Panc1 (cell line): Measurements from ENCODE around the gene RGS9. TPM values are rescaled to one million over a fixed set of nuclear protein-coding genes. Genes with fewer than 3 reads are reported as not detected.
A peak's percentile ranks its signal among the peaks of the same experiment; 100 is the strongest.

Source experiments
- ATAC-seq: fragments of 200-7000 bp; cut with Tn5 transposase; 2 replicates; pipeline ENCODE4 v1.9.1; 2020; ENCODE audit warnings: mild to moderate bottlenecking, moderate library complexity
- BruUV-seq: library from RNA; stranded (reverse); fragments of 400-500 nt; replicated peaks from 2 replicates; lab custom pipeline; 2021; lab: Mats Ljungman, UMichigan
- CTCF ChIA-PET: fragments of 300-600 bp; sonication (Branson Sonifier 250); formaldehyde crosslinking; loops from one replicate; lab custom pipeline; 2022; ENCODE audit warnings: antibody characterized with exemption; lab: Charles Lee
- POLR2A ChIA-PET: fragments of 300-600 bp; sonication (Branson Sonifier 250); formaldehyde crosslinking; loops from one replicate; lab custom pipeline; 2022; ENCODE audit warnings: antibody characterized with exemption; lab: Charles Lee
- DNase-seq: peaks from one replicate; pipeline ENCODE4 v3.0.0-alpha.2; 2010; ENCODE audit warnings: low read depth, low spot score
- H3K27ac ChIP-seq: 2 replicates; pipeline ENCODE4 v1.5.1; 2011; ENCODE audit warnings: mild to moderate bottlenecking, low read length, inconsistent platforms
- H3K27me3 ChIP-seq: fragments of 200-500 bp; sonication (Bioruptor generic); 2 replicates; pipeline ENCODE4 v1.6.0; 2014; ENCODE audit warnings: low read length, inconsistent platforms; ENCODE audit not compliant: control insufficient read depth, insufficient read depth
- H3K36me3 ChIP-seq: fragments of 200-500 bp; sonication (Bioruptor generic); 2 replicates; pipeline ENCODE4 v1.5.1; 2014; ENCODE audit warnings: inconsistent platforms, mild to moderate bottlenecking, low read length, moderate library complexity; ENCODE audit not compliant: control insufficient read depth, insufficient read depth
- H3K4me1 ChIP-seq: 2 replicates; pipeline ENCODE4 v1.5.1; 2011; ENCODE audit warnings: inconsistent platforms, mild to moderate bottlenecking, low read length, moderate library complexity; ENCODE audit not compliant: control insufficient read depth, insufficient read depth
- H3K4me3 ChIP-seq, 2 experiments: 2 replicates each; pipeline ENCODE4 v1.5.1; 2011 to 2012; ENCODE audit warnings: low read depth in 2 of 2, low read length in 2 of 2, mild to moderate bottlenecking in 2 of 2, inconsistent platforms in 1 of 2, moderate library complexity in 1 of 2
- H3K9me3 ChIP-seq: fragments of 200-500 bp; sonication (Bioruptor generic); 2 replicates; pipeline ENCODE4 v1.5.1; 2014; ENCODE audit warnings: low read depth, mild to moderate bottlenecking, inconsistent platforms, low read length, moderate library complexity; ENCODE audit not compliant: control insufficient read depth, insufficient read depth
- POLR2AphosphoS5 ChIP-seq: IDR thresholded peaks from 2 replicates; pipeline ENCODE4 v1.6.1; 2012; ENCODE audit warnings: mild to moderate bottlenecking, low read depth, low read length, moderate library complexity
- SIN3A ChIP-seq: IDR thresholded peaks from 2 replicates; pipeline ENCODE4 v1.6.1; 2012; ENCODE audit warnings: low read depth, mild to moderate bottlenecking, low read length, moderate library complexity, borderline replicate concordance; ENCODE audit not compliant: insufficient read depth
- TCF7L2 ChIP-seq: IDR thresholded peaks from 2 replicates; pipeline ENCODE4 v1.6.1; 2011; ENCODE audit warnings: mild to moderate bottlenecking, low read depth, low read length, inconsistent platforms
- in situ Hi-C: cut with HindIII; loops from 2 replicates; pipeline ENCODE4 v1.10.0; 2016; ENCODE audit warnings: low sequenced_read_pairs, low pct_unique_long_range_greater_than_20kb
- intact Hi-C: fragments of 100-400 bp; cut with micrococcal nuclease; formaldehyde crosslinking; loops from one replicate; pipeline ENCODE4 v1.10.0; 2022; ENCODE audit not compliant: unreplicated experiment
- total RNA-seq: library from RNA; stranded (reverse); gene quantifications from one replicate; pipeline ENCODE4 v1.2.1, GENCODE V29; 2021; ENCODE audit not compliant: unreplicated experiment
- TF ChIP-seq, protein P1 (sequence below), 2 experiments: IDR thresholded peaks; 2 replicates each; pipeline ENCODE4 v1.6.1; 2011 to 2012; ENCODE audit warnings: low read depth in 2 of 2, control low read depth in 1 of 2, low read length in 1 of 2, mild to moderate bottlenecking in 1 of 2, moderate library complexity in 1 of 2; ENCODE audit not compliant: insufficient read depth in 1 of 2
- TF ChIP-seq, protein P2 (sequence below): fragments of 450-650 bp; IDR thresholded peaks from 2 replicates; pipeline ENCODE4 v1.5.1; 2017; ENCODE audit warnings: mild to moderate bottlenecking

Gene RGS9
- total RNA-seq, 1 experiment from 2014 or later: 3.3 TPM

DNA sequence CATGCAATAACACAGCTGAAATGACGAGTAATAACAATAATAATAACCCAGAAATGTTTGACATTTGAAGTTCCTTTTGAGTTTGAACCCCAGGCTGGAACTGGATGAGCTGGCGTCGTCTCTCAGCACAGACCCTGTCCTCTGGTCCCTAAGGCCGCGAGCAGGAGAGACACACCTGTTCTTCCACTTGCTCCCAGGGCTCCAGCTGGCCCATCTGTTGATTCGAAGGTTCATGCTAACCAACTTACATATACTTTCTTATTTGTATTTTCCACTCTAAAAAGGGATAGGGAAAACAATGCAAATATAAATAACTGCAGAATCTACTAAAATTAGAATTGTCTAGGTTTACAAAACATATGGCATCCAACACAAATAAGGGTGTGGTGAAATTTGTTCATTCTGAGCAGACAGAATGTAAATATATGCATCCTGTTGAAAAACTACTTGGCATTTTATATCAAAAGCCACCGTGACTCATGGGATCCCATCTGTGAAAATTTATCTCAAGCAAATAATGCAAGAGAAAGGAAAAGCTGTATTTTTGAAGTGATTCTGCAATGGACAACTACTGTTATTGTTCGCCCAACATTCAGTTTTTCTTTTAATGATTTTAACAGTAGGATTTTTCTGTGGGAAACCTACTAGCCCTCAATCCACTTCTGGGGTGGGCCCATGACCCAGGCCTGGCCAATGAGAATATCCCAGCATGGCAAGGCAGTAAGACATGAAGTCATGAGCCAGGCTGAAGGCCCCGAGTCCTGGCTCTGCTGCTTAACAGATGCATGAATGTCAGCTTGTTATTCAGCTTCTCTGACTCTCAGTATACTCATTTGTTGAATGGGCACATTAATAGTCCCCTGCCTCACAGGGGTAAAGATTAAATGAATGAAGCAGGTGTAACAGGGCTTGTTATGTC lies 13.2 kb upstream of the RGS9 start:
- Histone ChIP-seq H3K36me3 (no peaks in the 10 kb centered on the region; the same call in 1 of the 2 replicates), H3K9me3 (no peaks in the 10 kb centered on the region), H3K4me3 (peak overlapping the region; percentile 49 to 63; a peak in 3 of 4 replicates), H3K4me1 (peaks cover 4% of the 10 kb centered on the region; the same call in 1 of the 2 replicates), H3K27ac (peak overlapping the region; percentile 91), H3K27me3 (no peaks in the 10 kb centered on the region)
- TF ChIP-seq TCF7L2: no peak
- TF ChIP-seq SIN3A: no peak
- TF ChIP-seq POLR2AphosphoS5: no peak
- TF ChIP-seq, protein P1, sequence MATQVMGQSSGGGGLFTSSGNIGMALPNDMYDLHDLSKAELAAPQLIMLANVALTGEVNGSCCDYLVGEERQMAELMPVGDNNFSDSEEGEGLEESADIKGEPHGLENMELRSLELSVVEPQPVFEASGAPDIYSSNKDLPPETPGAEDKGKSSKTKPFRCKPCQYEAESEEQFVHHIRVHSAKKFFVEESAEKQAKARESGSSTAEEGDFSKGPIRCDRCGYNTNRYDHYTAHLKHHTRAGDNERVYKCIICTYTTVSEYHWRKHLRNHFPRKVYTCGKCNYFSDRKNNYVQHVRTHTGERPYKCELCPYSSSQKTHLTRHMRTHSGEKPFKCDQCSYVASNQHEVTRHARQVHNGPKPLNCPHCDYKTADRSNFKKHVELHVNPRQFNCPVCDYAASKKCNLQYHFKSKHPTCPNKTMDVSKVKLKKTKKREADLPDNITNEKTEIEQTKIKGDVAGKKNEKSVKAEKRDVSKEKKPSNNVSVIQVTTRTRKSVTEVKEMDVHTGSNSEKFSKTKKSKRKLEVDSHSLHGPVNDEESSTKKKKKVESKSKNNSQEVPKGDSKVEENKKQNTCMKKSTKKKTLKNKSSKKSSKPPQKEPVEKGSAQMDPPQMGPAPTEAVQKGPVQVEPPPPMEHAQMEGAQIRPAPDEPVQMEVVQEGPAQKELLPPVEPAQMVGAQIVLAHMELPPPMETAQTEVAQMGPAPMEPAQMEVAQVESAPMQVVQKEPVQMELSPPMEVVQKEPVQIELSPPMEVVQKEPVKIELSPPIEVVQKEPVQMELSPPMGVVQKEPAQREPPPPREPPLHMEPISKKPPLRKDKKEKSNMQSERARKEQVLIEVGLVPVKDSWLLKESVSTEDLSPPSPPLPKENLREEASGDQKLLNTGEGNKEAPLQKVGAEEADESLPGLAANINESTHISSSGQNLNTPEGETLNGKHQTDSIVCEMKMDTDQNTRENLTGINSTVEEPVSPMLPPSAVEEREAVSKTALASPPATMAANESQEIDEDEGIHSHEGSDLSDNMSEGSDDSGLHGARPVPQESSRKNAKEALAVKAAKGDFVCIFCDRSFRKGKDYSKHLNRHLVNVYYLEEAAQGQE (IDR thresholded peaks at IDR 0.05; ENCODE audit: insufficient read depth in 1 of 2, low read depth in 2 of 2, low read length in 1 of 2): no peak
- TF ChIP-seq, protein P2, sequence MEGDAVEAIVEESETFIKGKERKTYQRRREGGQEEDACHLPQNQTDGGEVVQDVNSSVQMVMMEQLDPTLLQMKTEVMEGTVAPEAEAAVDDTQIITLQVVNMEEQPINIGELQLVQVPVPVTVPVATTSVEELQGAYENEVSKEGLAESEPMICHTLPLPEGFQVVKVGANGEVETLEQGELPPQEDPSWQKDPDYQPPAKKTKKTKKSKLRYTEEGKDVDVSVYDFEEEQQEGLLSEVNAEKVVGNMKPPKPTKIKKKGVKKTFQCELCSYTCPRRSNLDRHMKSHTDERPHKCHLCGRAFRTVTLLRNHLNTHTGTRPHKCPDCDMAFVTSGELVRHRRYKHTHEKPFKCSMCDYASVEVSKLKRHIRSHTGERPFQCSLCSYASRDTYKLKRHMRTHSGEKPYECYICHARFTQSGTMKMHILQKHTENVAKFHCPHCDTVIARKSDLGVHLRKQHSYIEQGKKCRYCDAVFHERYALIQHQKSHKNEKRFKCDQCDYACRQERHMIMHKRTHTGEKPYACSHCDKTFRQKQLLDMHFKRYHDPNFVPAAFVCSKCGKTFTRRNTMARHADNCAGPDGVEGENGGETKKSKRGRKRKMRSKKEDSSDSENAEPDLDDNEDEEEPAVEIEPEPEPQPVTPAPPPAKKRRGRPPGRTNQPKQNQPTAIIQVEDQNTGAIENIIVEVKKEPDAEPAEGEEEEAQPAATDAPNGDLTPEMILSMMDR: no peak
- BruUV-seq: no TSS peak
- ATAC-seq: 0 out of 2 replicates have a peak, but pooled peaks have one; percentile 23
- CTCF ChIA-PET: no interaction called here
- POLR2A ChIA-PET: no interaction called here
- DNase-seq: no peak
- intact Hi-C loops (no loop called here), in situ Hi-C loops (no loop called here)

DNA sequence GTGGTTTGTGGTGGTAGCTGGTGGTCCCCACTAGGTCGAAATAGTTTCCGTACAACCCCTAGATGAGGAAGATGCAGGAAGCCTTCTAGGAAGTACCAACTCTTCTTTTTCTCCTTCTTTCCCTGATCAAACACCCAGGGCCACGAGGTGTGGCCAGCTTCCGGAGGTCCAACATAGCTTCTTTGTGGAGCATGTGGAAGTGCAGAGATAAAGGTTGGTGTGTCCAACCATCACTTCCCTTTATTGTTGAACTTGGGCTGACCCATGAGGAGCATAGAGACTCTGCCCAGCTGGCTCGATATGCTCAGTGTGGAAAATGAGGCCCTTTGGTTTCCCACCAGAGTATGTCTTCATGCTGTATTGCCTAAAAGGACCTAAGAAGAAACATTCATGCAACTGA lies 6.3 kb upstream of the RGS9 start:
- Histone ChIP-seq H3K4me1 (no peaks in the 10 kb centered on the region), H3K9me3 (no peaks in the 10 kb centered on the region), H3K27me3 (no peaks in the 10 kb centered on the region), H3K27ac (no peak overlapping the region), H3K4me3 (no peak overlapping the region), H3K36me3 (no peaks in the 10 kb centered on the region)
- TF ChIP-seq, protein P2: no peak
- TF ChIP-seq, protein P1 (IDR thresholded peaks at IDR 0.05; ENCODE audit: insufficient read depth in 1 of 2, low read depth in 2 of 2, low read length in 1 of 2): no peak
- no peak for TF ChIP-seq SIN3A
- TF ChIP-seq POLR2AphosphoS5: no peak
- no peak for TF ChIP-seq TCF7L2
- POLR2A ChIA-PET: no interaction called here
- CTCF ChIA-PET: no interaction called here
- ATAC-seq (no peak), DNase-seq (no peak)
- in situ Hi-C loops: no loop called here
- intact Hi-C loops: no loop called here
- no TSS peak for BruUV-seq
